IPS-11a (cell line): ENCODE data around the gene SYT8.
"Not testable (repeated sequence)": the region's sequence is repeated elsewhere in the genome, so short reads cannot be mapped to it uniquely, and the experiment has no call there.

Experiments used
- H3K4me3 ChIP-seq: one replicate; pipeline ENCODE4 v1.5.1; 2013; ENCODE audit warnings: low read depth, low read length, control low read depth

Gene SYT8

GRCh38 chr11:1883346-1884302, 48.8 kb downstream of the SYT8 start:
- no peak overlapping the region for H3K4me3 ChIP-seq

- H3K4me3 ChIP-seq: no peak overlapping the region
Observed at GRCh38 chr11:1884303-1884700, 49.5 kb downstream of the SYT8 start.

GRCh38 chr11:1886551-1886950, 51.8 kb downstream of the SYT8 start:
- not testable (repeated sequence) for H3K4me3 ChIP-seq
